CD4-positive, CD25-positive, alpha-beta regulatory T cell (primary cell): ENCODE measurements around the gene VN1R5. TPM values are rescaled to one million over a fixed set of nuclear protein-coding genes. Genes with fewer than 3 reads are reported as not detected.

Experiments used
- ATAC-seq, 2 donors: fragments of 150-1000 bp; cut with Tn5 transposase; one replicate each; pipeline ENCODE4 v1.10.0; 2021; ENCODE audit warnings: low read depth in 2 of 2, moderate number of reproducible peaks in 2 of 2, moderate library complexity in 1 of 2
- DNase-seq, 3 donors: peaks; one replicate each; pipeline versions ENCODE4 v3.0.0 to v3.0.0-alpha.2; 2012 to 2022; ENCODE audit warnings: mixed read lengths in 1 of 3
- H3K27ac ChIP-seq: one replicate; pipeline ENCODE4 v1.7.0; 2013; ENCODE audit warnings: mild to moderate bottlenecking, low read length; ENCODE audit not compliant: insufficient read depth, poor library complexity, severe bottlenecking
- H3K27me3 ChIP-seq: one replicate; pipeline ENCODE4 v1.7.0; 2013; ENCODE audit warnings: low read length; ENCODE audit not compliant: control insufficient read depth, insufficient read depth
- H3K36me3 ChIP-seq: one replicate; pipeline ENCODE4 v1.7.0; 2013; ENCODE audit warnings: mild to moderate bottlenecking, low read length, moderate library complexity; ENCODE audit not compliant: control insufficient read depth, insufficient read depth
- H3K4me1 ChIP-seq: 2 replicates; pipeline ENCODE4 v1.7.0; 2013; ENCODE audit warnings: mild to moderate bottlenecking, low read length; ENCODE audit not compliant: insufficient read depth, control insufficient read depth, poor library complexity, severe bottlenecking
- H3K4me3 ChIP-seq: one replicate; pipeline ENCODE4 v1.7.0; 2013; ENCODE audit warnings: low read depth, mild to moderate bottlenecking, low read length, moderate library complexity
- H3K9me3 ChIP-seq, 2 experiments: 1 replicate in 1 of 2; 2 replicates in 1 of 2; pipeline ENCODE4 v1.7.0; 2013; ENCODE audit warnings: low read length in 2 of 2, mild to moderate bottlenecking in 1 of 2, moderate library complexity in 1 of 2; ENCODE audit not compliant: control insufficient read depth in 2 of 2
- H3K27ac Mint-ChIP-seq, 3 donors: one replicate each; pipeline ENCODE4 v1.8.0; 2020 to 2022; ENCODE audit warnings: mild to moderate bottlenecking in 3 of 3, mixed read lengths in 3 of 3, moderate library complexity in 2 of 3
- H3K27me3 Mint-ChIP-seq: one replicate; pipeline ENCODE4 v1.8.0; 2022; ENCODE audit warnings: mild to moderate bottlenecking, mixed read lengths
- H3K36me3 Mint-ChIP-seq: one replicate; pipeline ENCODE4 v1.8.0; 2020; ENCODE audit warnings: mixed read lengths
- H3K4me1 Mint-ChIP-seq, 4 donors: one replicate each; pipeline ENCODE4 v1.8.0; 2020 to 2022; ENCODE audit warnings: mixed read lengths in 4 of 4, mild to moderate bottlenecking in 1 of 4
- H3K4me3 Mint-ChIP-seq, 4 donors: one replicate each; pipeline ENCODE4 v1.8.0; 2020 to 2022; ENCODE audit warnings: mild to moderate bottlenecking in 4 of 4, mixed read lengths in 4 of 4, moderate library complexity in 3 of 4
- H3K9me3 Mint-ChIP-seq, 7 donors: one replicate each; pipeline ENCODE4 v1.8.0; 2020 to 2022; ENCODE audit warnings: mixed read lengths in 7 of 7, mild to moderate bottlenecking in 3 of 7, moderate library complexity in 2 of 7
- polyA plus RNA-seq, 4 donors: library from polyadenylated mRNA; unstranded; fragments of 300-500 nt; fragmentation: Illumina TruSeq; gene quantifications; one replicate each; pipeline ENCODE4 v1.2.3, GENCODE V29; 2021
- total RNA-seq: library from RNA; stranded (reverse); gene quantifications from one replicate; pipeline ENCODE4 v1.2.3, GENCODE V29; 2022

VN1R5 gene
- total and polyA plus RNA-seq, 5 donors from 2014 or later, result not detected

DNA sequence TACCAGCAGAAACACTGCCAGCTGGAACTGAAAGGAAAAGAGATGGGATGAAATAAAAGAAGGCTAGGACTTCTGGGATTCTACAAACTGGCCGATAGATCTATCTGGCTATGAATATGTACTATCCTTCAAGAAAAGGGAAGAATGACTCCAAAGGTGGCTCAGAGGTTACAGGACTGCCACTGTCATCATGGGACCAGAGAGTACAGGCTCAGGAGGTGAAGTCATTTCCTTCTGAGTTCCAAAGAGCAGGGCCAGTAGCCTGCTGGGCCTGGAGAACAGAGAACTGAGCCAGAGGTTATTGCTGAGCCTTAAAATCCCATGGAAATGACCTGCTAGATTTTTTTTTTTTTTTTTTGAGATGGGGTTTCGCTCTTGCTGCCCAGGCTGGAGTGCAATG is 48.2 kb downstream of the VN1R5 start:
- no peaks in the 10 kb centered on the region for H3K9me3 ChIP-seq
- H3K27ac ChIP-seq, result no peak overlapping the region
- ATAC-seq (no peak), DNase-seq (no peak)
- Mint-ChIP-seq H3K36me3 (peaks cover 38% of the 10 kb centered on the region), H3K9me3 (peaks cover 0 to 1% (median 0%) of the 10 kb centered on the region in 7 donors), H3K27me3 (no peaks in the 10 kb centered on the region), H3K27ac (no peak overlapping the region), H3K4me3 (no peak overlapping the region), H3K4me1 (no peaks in the 10 kb centered on the region)
- no peaks in the 10 kb centered on the region for H3K27me3 ChIP-seq
- no peaks in the 10 kb centered on the region for H3K36me3 ChIP-seq
- H3K4me3 ChIP-seq, result no peak overlapping the region
- no peaks in the 10 kb centered on the region for H3K4me1 ChIP-seq

Other genes with a start within 250 kb of the VN1R5 start
- gene ZNF695, start 248.0 kb upstream of the VN1R5 start, total RNA-seq, result not detected
- gene ZNF695, start 248.0 kb upstream of the VN1R5 start, polyA plus RNA-seq, result not detected
- 0.37 TPM for gene ZNF670, start 177.3 kb upstream of the VN1R5 start, total RNA-seq
- gene ZNF670, start 177.3 kb upstream of the VN1R5 start, polyA plus RNA-seq, result 1 to 10 TPM in 1 of 4 donors, under 1 TPM in 3; 0.54 to 1.4 (median 0.80) TPM
- 15.7 TPM for gene ZNF669, start 151.7 kb upstream of the VN1R5 start, total RNA-seq
- gene ZNF669, start 151.7 kb upstream of the VN1R5 start, polyA plus RNA-seq, result 10 to 100 TPM; 10.1 to 24.9 (median 14.8) TPM
- 15.0 TPM for gene ZNF124, start 84.1 kb upstream of the VN1R5 start, total RNA-seq
- 1 to 10 TPM; 4.7 to 8.0 (median 6.9) TPM for gene ZNF124, start 84.1 kb upstream of the VN1R5 start, polyA plus RNA-seq
- 6.0 TPM for gene ZNF496, start 75.8 kb downstream of the VN1R5 start, total RNA-seq
- gene ZNF496, start 75.8 kb downstream of the VN1R5 start, polyA plus RNA-seq, result 1 to 10 TPM; 2.0 to 3.8 (median 3.2) TPM
- 2.0 TPM for gene NLRP3, start 160.1 kb downstream of the VN1R5 start, total RNA-seq
- under 1 TPM in 2 of 4 donors, not detected in 2; 0.10 to 0.34 TPM for gene NLRP3, start 160.1 kb downstream of the VN1R5 start, polyA plus RNA-seq
- not detected for gene OR2B11, start 202.0 kb downstream of the VN1R5 start, total RNA-seq
- not detected for gene OR2B11, start 202.0 kb downstream of the VN1R5 start, polyA plus RNA-seq